ENCODE measurements around the gene PRKCB. TPM values are rescaled to one million over a fixed set of nuclear protein-coding genes. Genes with fewer than 3 reads are reported as not detected.

PRKCB gene
- polyA plus RNA-seq, 1 experiment, result not detected

GRCh38 chr16:23974223-23974622, 138.4 kb downstream of the PRKCB start:
- no peak for TF ChIP-seq CTCF (IDR thresholded peaks at IDR 0.05; ENCODE audit: insufficient read depth, low read depth, low read length)
- DNase-seq (ENCODE audit: low read depth), result no peak
- CTCF ChIA-PET, result no interaction called here
- POLR2A ChIA-PET, result no interaction called here
- H3K4me3 ChIP-seq (ENCODE audit: low read depth, low read length), result no peak overlapping the region
- no peaks in the 10 kb centered on the region for H3K27me3 ChIP-seq (ENCODE audit: control insufficient read depth, insufficient read depth, low read length)
- H3K36me3 ChIP-seq (ENCODE audit: control insufficient read depth, insufficient read depth, low read length), result no peaks in the 10 kb centered on the region

GRCh38 chr16:23975293-23975692, 139.5 kb downstream of the PRKCB start:
- Histone ChIP-seq H3K4me3 (ENCODE audit: low read depth, low read length) (no peak overlapping the region), H3K36me3 (ENCODE audit: control insufficient read depth, insufficient read depth, low read length) (no peaks in the 10 kb centered on the region), H3K27me3 (ENCODE audit: control insufficient read depth, insufficient read depth, low read length) (no peaks in the 10 kb centered on the region)
- no peak for TF ChIP-seq CTCF (IDR thresholded peaks at IDR 0.05; ENCODE audit: insufficient read depth, low read depth, low read length)
- ChIA-PET CTCF (no interaction called here), POLR2A (no interaction called here)
- DNase-seq (ENCODE audit: low read depth), result no peak

- no peak for TF ChIP-seq CTCF (IDR thresholded peaks at IDR 0.05; ENCODE audit: insufficient read depth, low read depth, low read length)
- no peak overlapping the region for H3K4me3 ChIP-seq (ENCODE audit: low read depth, low read length)
- H3K27me3 ChIP-seq (ENCODE audit: control insufficient read depth, insufficient read depth, low read length), result no peaks in the 10 kb centered on the region
- H3K36me3 ChIP-seq (ENCODE audit: control insufficient read depth, insufficient read depth, low read length), result no peaks in the 10 kb centered on the region
- no peak for DNase-seq (ENCODE audit: low read depth)
- CTCF ChIA-PET, result interaction anchor here (0.6 kb wide), 1 partner anchor 41 kb away, joined by 3 read pairs; no protein-coding TSS in a partner anchor
- POLR2A ChIA-PET, result no interaction called here
Measured at GRCh38 chr16:23976091-23976490, 140.3 kb downstream of the PRKCB start.

GRCh38 chr16:23976524-23976923, 140.7 kb downstream of the PRKCB start:
- ChIA-PET POLR2A (no interaction called here), CTCF (interaction anchor here (0.6 kb wide), 1 partner anchor 41 kb away, joined by 3 read pairs; no protein-coding TSS in a partner anchor)
- H3K27me3 ChIP-seq (ENCODE audit: control insufficient read depth, insufficient read depth, low read length), result no peaks in the 10 kb centered on the region
- H3K4me3 ChIP-seq (ENCODE audit: low read depth, low read length), result no peak overlapping the region
- TF ChIP-seq CTCF (IDR thresholded peaks at IDR 0.05; ENCODE audit: insufficient read depth, low read depth, low read length), result no peak
- DNase-seq (ENCODE audit: low read depth), result no peak
- no peaks in the 10 kb centered on the region for H3K36me3 ChIP-seq (ENCODE audit: control insufficient read depth, insufficient read depth, low read length)

GRCh38 chr16:23979441-23979840, 143.7 kb downstream of the PRKCB start:
- TF ChIP-seq CTCF (IDR thresholded peaks at IDR 0.05; ENCODE audit: insufficient read depth, low read depth, low read length), result no peak
- ChIA-PET CTCF (no interaction called here), POLR2A (no interaction called here)
- H3K36me3 ChIP-seq (ENCODE audit: control insufficient read depth, insufficient read depth, low read length), result no peaks in the 10 kb centered on the region
- no peak overlapping the region for H3K4me3 ChIP-seq (ENCODE audit: low read depth, low read length)
- no peak for DNase-seq (ENCODE audit: low read depth)
- H3K27me3 ChIP-seq (ENCODE audit: control insufficient read depth, insufficient read depth, low read length), result no peaks in the 10 kb centered on the region

Measured in BJ (cell line).